HL-60 (cell line): Measurements from ENCODE around the gene BTBD9.

ENCODE experiments used
- DNase-seq, 2 experiments: peaks; one replicate each; pipeline ENCODE4 v3.0.0-alpha.2; 2010 to 2020; ENCODE audit warnings: low read depth in 1 of 2, low spot score in 1 of 2
- H3K27ac ChIP-seq: fragments of 250-450 bp; sonication (Bioruptor Pico); replicated peaks from 2 replicates; pipeline ENCODE4 v1.5.1; 2020; ENCODE audit warnings: mild to moderate bottlenecking, moderate library complexity
- H3K27me3 ChIP-seq: fragments of 250-450 bp; sonication (Bioruptor Pico); 2 replicates; pipeline ENCODE4 v1.5.1; 2021; ENCODE audit warnings: mild to moderate bottlenecking, moderate library complexity; ENCODE audit not compliant: insufficient read depth, poor library complexity, severe bottlenecking
- H3K4me3 ChIP-seq: replicated peaks from 2 replicates; pipeline ENCODE4 v1.5.1; 2011; ENCODE audit warnings: mild to moderate bottlenecking, control low read depth, low read length; ENCODE audit not compliant: insufficient read depth
- CTCF ChIP-seq: IDR thresholded peaks from one replicate; pipeline ENCODE4 v1.5.1; 2011; ENCODE audit warnings: low read length, control low read depth, inconsistent platforms; ENCODE audit not compliant: insufficient read depth
- GABPA ChIP-seq: IDR thresholded peaks from 2 replicates; pipeline ENCODE4 v1.6.1; 2012; ENCODE audit warnings: low read depth
- POLR2AphosphoS5 ChIP-seq: IDR thresholded peaks from 2 replicates; pipeline ENCODE4 v1.6.1; 2012; ENCODE audit warnings: low read depth
- REST ChIP-seq: IDR thresholded peaks from 2 replicates; pipeline ENCODE4 v1.6.1; 2012; ENCODE audit warnings: low read depth; ENCODE audit not compliant: insufficient replicate concordance
- SPI1 ChIP-seq: IDR thresholded peaks from 2 replicates; pipeline ENCODE4 v1.6.1; 2012; ENCODE audit warnings: low read depth, mild to moderate bottlenecking, borderline replicate concordance

The BTBD9 gene

GRCh38 chr6:38617856-38618255, 21.9 kb downstream of the BTBD9 start:
- Histone ChIP-seq H3K27ac (no peak overlapping the region), H3K27me3 (no peaks in the 10 kb centered on the region), H3K4me3 (no peak overlapping the region)
- no peak for TF ChIP-seq SPI1
- no peak for TF ChIP-seq REST
- TF ChIP-seq GABPA, result no peak
- TF ChIP-seq CTCF, result no peak
- TF ChIP-seq POLR2AphosphoS5, result no peak
- DNase-seq, result no peak

GRCh38 chr6:38612143-38612965, 27.4 kb downstream of the BTBD9 start:
- DNase-seq, result no peak
- TF ChIP-seq POLR2AphosphoS5 (no peak), REST (no peak), SPI1 (no peak), CTCF (no peak), GABPA (no peak)
- H3K27ac ChIP-seq, result no peak overlapping the region
- H3K4me3 ChIP-seq, result no peak overlapping the region
- no peaks in the 10 kb centered on the region for H3K27me3 ChIP-seq

GRCh38 chr6:38610050-38610625, 29.6 kb downstream of the BTBD9 start:
- no peak for DNase-seq
- H3K4me3 ChIP-seq, result no peak overlapping the region

GRCh38 chr6:38604700-38605099, 35.0 kb downstream of the BTBD9 start:
- no peak overlapping the region for H3K27ac ChIP-seq
- TF ChIP-seq REST (no peak), SPI1 (no peak), CTCF (no peak), GABPA (no peak), POLR2AphosphoS5 (no peak)
- no peak overlapping the region for H3K4me3 ChIP-seq
- DNase-seq, result no peak
- no peaks in the 10 kb centered on the region for H3K27me3 ChIP-seq

More at GRCh38 chr6:38610050-38610625, 29.6 kb downstream of the BTBD9 start:
- no peak for TF ChIP-seq GABPA
- no peak overlapping the region for H3K27ac ChIP-seq
- H3K27me3 ChIP-seq, result no peaks in the 10 kb centered on the region
